Calu3 (cell line): Measurements from ENCODE around the gene CCDC159. TPM values are rescaled to one million over a fixed set of nuclear protein-coding genes. Genes with fewer than 3 reads are reported as not detected.

ENCODE experiments used
- BruUV-seq: library from RNA; stranded (reverse); fragments of 400-500 nt; replicated peaks from 2 replicates; lab custom pipeline; 2021; lab: Mats Ljungman, UMichigan
- CTCF ChIA-PET: fragments of 300-600 bp; sonication (Branson Sonifier 250); formaldehyde crosslinking; loops from one replicate; lab custom pipeline; 2022; ENCODE audit warnings: antibody characterized with exemption; lab: Charles Lee
- DNase-seq: peaks from one replicate; pipeline ENCODE4 v3.0.0; 2022
- H3K27ac Mint-ChIP-seq: one replicate; pipeline ENCODE4 v1.8.0; 2022; ENCODE audit warnings: mixed read lengths; ENCODE audit not compliant: unreplicated experiment
- H3K27me3 Mint-ChIP-seq: one replicate; pipeline ENCODE4 v1.8.0; 2022; ENCODE audit warnings: mixed read lengths; ENCODE audit not compliant: unreplicated experiment
- H3K36me3 Mint-ChIP-seq: one replicate; pipeline ENCODE4 v1.8.0; 2022; ENCODE audit warnings: mild to moderate bottlenecking, moderate library complexity, mixed read lengths; ENCODE audit not compliant: insufficient read depth, unreplicated experiment
- H3K4me1 Mint-ChIP-seq: one replicate; pipeline ENCODE4 v1.8.0; 2022; ENCODE audit warnings: mild to moderate bottlenecking, low read depth, mixed read lengths; ENCODE audit not compliant: unreplicated experiment
- H3K4me3 Mint-ChIP-seq: one replicate; pipeline ENCODE4 v1.8.0; 2022; ENCODE audit warnings: mild to moderate bottlenecking, low read depth, moderate library complexity, mixed read lengths; ENCODE audit not compliant: unreplicated experiment
- H3K9me3 Mint-ChIP-seq: one replicate; pipeline ENCODE4 v1.8.0; 2022; ENCODE audit warnings: low read depth, mixed read lengths; ENCODE audit not compliant: unreplicated experiment
- CTCF ChIP-seq: fragments of 200-600 bp; IDR thresholded peaks from one replicate; pipeline ENCODE4 v1.8.0; 2022; ENCODE audit warnings: antibody characterized with exemption; ENCODE audit not compliant: unreplicated experiment
- intact Hi-C: fragments of 100-400 bp; cut with micrococcal nuclease; formaldehyde crosslinking; loops from one replicate; pipeline ENCODE4 v1.10.0; 2022; ENCODE audit not compliant: unreplicated experiment
- total RNA-seq: library from RNA; stranded (reverse); gene quantifications from 2 replicates; pipeline ENCODE4 v1.2.3, GENCODE V29; 2022

The CCDC159 gene
- total RNA-seq, 1 experiment from 2014 or later = 11.8 TPM

GRCh38 chr19:11335449-11336146, 10.7 kb upstream of the CCDC159 start:
- no TSS peak for BruUV-seq
- no peak for TF ChIP-seq CTCF
- peaks cover 12% of the 10 kb centered on the region for H3K36me3 Mint-ChIP-seq
- no peaks in the 10 kb centered on the region for H3K4me1 Mint-ChIP-seq
- DNase-seq = no peak
- H3K27ac Mint-ChIP-seq = no peak overlapping the region
- no peak overlapping the region for H3K4me3 Mint-ChIP-seq
- no peaks in the 10 kb centered on the region for H3K27me3 Mint-ChIP-seq
- CTCF ChIA-PET = no interaction called here
- intact Hi-C loops = no loop called here
- H3K9me3 Mint-ChIP-seq = no peaks in the 10 kb centered on the region

- Mint-ChIP-seq H3K9me3 (no peaks in the 10 kb centered on the region), H3K4me3 (no peak overlapping the region), H3K27ac (no peak overlapping the region), H3K36me3 (peaks cover 12% of the 10 kb centered on the region), H3K27me3 (no peaks in the 10 kb centered on the region), H3K4me1 (no peaks in the 10 kb centered on the region)
- BruUV-seq = no TSS peak
- DNase-seq = no peak
- no peak for TF ChIP-seq CTCF
- CTCF ChIA-PET = no interaction called here
- intact Hi-C loops = no loop called here
Measured at GRCh38 chr19:11337080-11337479, 9.2 kb upstream of the CCDC159 start.

GRCh38 chr19:11338121-11338520, 8.2 kb upstream of the CCDC159 start:
- no peaks in the 10 kb centered on the region for H3K4me1 Mint-ChIP-seq
- no TSS peak for BruUV-seq

GRCh38 chr19:11338569-11339253, 7.6 kb upstream of the CCDC159 start:
- CTCF ChIA-PET = interaction anchor here (0.6 kb wide), 1 partner anchor 167 kb away, joined by 4 read pairs; no protein-coding TSS in a partner anchor
- H3K4me1 Mint-ChIP-seq = no peaks in the 10 kb centered on the region
- TF ChIP-seq CTCF = no peak
- H3K27ac Mint-ChIP-seq = no peak overlapping the region
- BruUV-seq = no TSS peak
- no peak for DNase-seq
- H3K27me3 Mint-ChIP-seq = no peaks in the 10 kb centered on the region
- peaks cover 20% of the 10 kb centered on the region for H3K36me3 Mint-ChIP-seq
- intact Hi-C loops = no loop called here
- no peaks in the 10 kb centered on the region for H3K9me3 Mint-ChIP-seq
- H3K4me3 Mint-ChIP-seq = peak overlapping the region; percentile 72

More at GRCh38 chr19:11338121-11338520, 8.2 kb upstream of the CCDC159 start:
- TF ChIP-seq CTCF = no peak
- Mint-ChIP-seq H3K27ac (no peak overlapping the region), H3K27me3 (no peaks in the 10 kb centered on the region), H3K36me3 (peaks cover 20% of the 10 kb centered on the region), H3K4me3 (no peak overlapping the region), H3K9me3 (no peaks in the 10 kb centered on the region)
- no peak for DNase-seq
- intact Hi-C loops = no loop called here
- CTCF ChIA-PET = interaction anchor here (0.7 kb wide), 1 partner anchor 905 kb away, joined by 3 read pairs; no protein-coding TSS in a partner anchor
